ENCODE data around the gene SKAP2.

SKAP2 gene

GRCh38 chr7:26868841-26869495, 4.6 kb upstream of the SKAP2 start:
- no peak overlapping the region for H2AK5ac ChIP-seq (ENCODE audit: low read length)
- no CpG with 5 or more reads among the region's 7 CpGs for WGBS (ENCODE audit: extremely low coverage, insufficient coverage, low lambda C conversion rate)
- no peaks in the 10 kb centered on the region for H3K4me1 ChIP-seq (ENCODE audit: control insufficient read depth, low read depth, low read length)
- no peak overlapping the region for H2BK15ac ChIP-seq (replicated peaks; ENCODE audit: low read depth)
- H2BK5ac ChIP-seq (ENCODE audit: low read length): no peak overlapping the region
- H3K4me2 ChIP-seq (ENCODE audit: low read length): no peak overlapping the region
- H2BK120ac ChIP-seq (ENCODE audit: low read depth, low read length): no peak overlapping the region
- H3K9ac ChIP-seq (ENCODE audit: low read length): no peak overlapping the region
- H3K18ac ChIP-seq (ENCODE audit: low read length): no peak overlapping the region
- no peak overlapping the region for H3K23ac ChIP-seq (ENCODE audit: low read length)
- no peaks in the 10 kb centered on the region for H3K36me3 ChIP-seq (ENCODE audit: control insufficient read depth, insufficient read depth, low read length)
- H3K27me3 ChIP-seq (ENCODE audit: insufficient read depth, low read length, poor library complexity): no peaks in the 10 kb centered on the region
- no peaks in the 10 kb centered on the region for H3K79me2 ChIP-seq (ENCODE audit: control insufficient read depth, insufficient read depth, low read length)
- no peaks in the 10 kb centered on the region for H3K79me1 ChIP-seq (ENCODE audit: low read length)
- H3K4ac ChIP-seq (ENCODE audit: low read depth, low read length): no peak overlapping the region
- no peak for DNase-seq
- no peak overlapping the region for H4K5ac ChIP-seq (ENCODE audit: low read length)
- no peak overlapping the region for H4K8ac ChIP-seq (ENCODE audit: low read depth, low read length)
- H3K56ac ChIP-seq (ENCODE audit: low read length): no peak overlapping the region
- no peak overlapping the region for H3K27ac ChIP-seq (ENCODE audit: low read depth, low read length)
- H3K4me3 ChIP-seq (ENCODE audit: low read length): no peak overlapping the region

GRCh38 chr7:26865094-26865388, 651 bp upstream of the SKAP2 start:
- H3K27ac ChIP-seq (ENCODE audit: low read depth, low read length): no peak overlapping the region
- H3K4ac ChIP-seq (ENCODE audit: low read depth, low read length): no peak overlapping the region
- peak overlapping the region; percentile 83 for H3K4me3 ChIP-seq (ENCODE audit: low read length)
- H3K79me2 ChIP-seq (ENCODE audit: control insufficient read depth, insufficient read depth, low read length): no peaks in the 10 kb centered on the region
- peak overlapping the region; percentile 86 for H3K9ac ChIP-seq (ENCODE audit: low read length)
- no peaks in the 10 kb centered on the region for H3K79me1 ChIP-seq (ENCODE audit: low read length)
- peak overlapping the region; percentile 87 for H3K4me2 ChIP-seq (ENCODE audit: low read length)
- no peak for DNase-seq
- WGBS (ENCODE audit: extremely low coverage, insufficient coverage, low lambda C conversion rate): no CpG with 5 or more reads among the region's 11 CpGs
- H3K56ac ChIP-seq (ENCODE audit: low read length): peak overlapping the region; percentile 91
- no peak overlapping the region for H4K5ac ChIP-seq (ENCODE audit: low read length)
- H3K36me3 ChIP-seq (ENCODE audit: control insufficient read depth, insufficient read depth, low read length): no peaks in the 10 kb centered on the region
- no peaks in the 10 kb centered on the region for H3K4me1 ChIP-seq (ENCODE audit: control insufficient read depth, low read depth, low read length)
- no peak overlapping the region for H3K23ac ChIP-seq (ENCODE audit: low read length)
- no peak overlapping the region for H2BK120ac ChIP-seq (ENCODE audit: low read depth, low read length)
- H3K18ac ChIP-seq (ENCODE audit: low read length): no peak overlapping the region
- H2AK5ac ChIP-seq (ENCODE audit: low read length): no peak overlapping the region
- H2BK15ac ChIP-seq (replicated peaks; ENCODE audit: low read depth): no peak overlapping the region
- no peaks in the 10 kb centered on the region for H3K27me3 ChIP-seq (ENCODE audit: insufficient read depth, low read length, poor library complexity)
- H4K8ac ChIP-seq (ENCODE audit: low read depth, low read length): no peak overlapping the region
- H2BK5ac ChIP-seq (ENCODE audit: low read length): no peak overlapping the region

- H3K36me3 ChIP-seq (ENCODE audit: control insufficient read depth, insufficient read depth, low read length): no peaks in the 10 kb centered on the region
- no peaks in the 10 kb centered on the region for H3K27me3 ChIP-seq (ENCODE audit: insufficient read depth, low read length, poor library complexity)
- DNase-seq: no peak
Measured at GRCh38 chr7:26863518-26864308, 677 bp downstream of the SKAP2 start.

GRCh38 chr7:26862834-26863233, 1.6 kb downstream of the SKAP2 start:
- Histone ChIP-seq H4K8ac (ENCODE audit: low read depth, low read length) (no peak overlapping the region), H3K4me1 (ENCODE audit: control insufficient read depth, low read depth, low read length) (no peaks in the 10 kb centered on the region), H3K79me2 (ENCODE audit: control insufficient read depth, insufficient read depth, low read length) (no peaks in the 10 kb centered on the region), H3K4ac (ENCODE audit: low read depth, low read length) (no peak overlapping the region), H3K27ac (ENCODE audit: low read depth, low read length) (no peak overlapping the region), H2BK5ac (ENCODE audit: low read length) (no peak overlapping the region), H3K36me3 (ENCODE audit: control insufficient read depth, insufficient read depth, low read length) (no peaks in the 10 kb centered on the region), H3K4me3 (ENCODE audit: low read length) (no peak overlapping the region), H2BK15ac (replicated peaks; ENCODE audit: low read depth) (no peak overlapping the region), H2AK5ac (ENCODE audit: low read length) (no peak overlapping the region), H3K9ac (ENCODE audit: low read length) (no peak overlapping the region), H3K79me1 (ENCODE audit: low read length) (no peaks in the 10 kb centered on the region), H3K18ac (ENCODE audit: low read length) (no peak overlapping the region), H3K56ac (ENCODE audit: low read length) (no peak overlapping the region), H3K27me3 (ENCODE audit: insufficient read depth, low read length, poor library complexity) (peaks cover 5% of the 10 kb centered on the region), H4K5ac (ENCODE audit: low read length) (no peak overlapping the region), H3K4me2 (ENCODE audit: low read length) (no peak overlapping the region), H3K23ac (ENCODE audit: low read length) (no peak overlapping the region), H2BK120ac (ENCODE audit: low read depth, low read length) (no peak overlapping the region)
- WGBS (ENCODE audit: extremely low coverage, insufficient coverage, low lambda C conversion rate): no CpG with 5 or more reads among the region's 2 CpGs
- DNase-seq: no peak

More at GRCh38 chr7:26863518-26864308, 677 bp downstream of the SKAP2 start:
- no peak overlapping the region for H2BK120ac ChIP-seq (ENCODE audit: low read depth, low read length)
- H4K8ac ChIP-seq (ENCODE audit: low read depth, low read length): no peak overlapping the region
- peak overlapping the region; percentile 86 for H3K9ac ChIP-seq (ENCODE audit: low read length)
- H3K23ac ChIP-seq (ENCODE audit: low read length): no peak overlapping the region
- peak overlapping the region; percentile 80 for H3K4me2 ChIP-seq (ENCODE audit: low read length)
- H2BK15ac ChIP-seq (replicated peaks; ENCODE audit: low read depth): no peak overlapping the region
- no peak overlapping the region for H3K4ac ChIP-seq (ENCODE audit: low read depth, low read length)
- H2AK5ac ChIP-seq (ENCODE audit: low read length): no peak overlapping the region
- H3K18ac ChIP-seq (ENCODE audit: low read length): no peak overlapping the region
- H2BK5ac ChIP-seq (ENCODE audit: low read length): no peak overlapping the region
- WGBS (ENCODE audit: extremely low coverage, insufficient coverage, low lambda C conversion rate): no CpG with 5 or more reads among the region's 17 CpGs
- no peaks in the 10 kb centered on the region for H3K4me1 ChIP-seq (ENCODE audit: control insufficient read depth, low read depth, low read length)
- H3K79me2 ChIP-seq (ENCODE audit: control insufficient read depth, insufficient read depth, low read length): no peaks in the 10 kb centered on the region
- H3K4me3 ChIP-seq (ENCODE audit: low read length): peak overlapping the region; percentile 73
- H3K56ac ChIP-seq (ENCODE audit: low read length): peak overlapping the region; percentile 95
- no peak overlapping the region for H3K27ac ChIP-seq (ENCODE audit: low read depth, low read length)
- no peak overlapping the region for H4K5ac ChIP-seq (ENCODE audit: low read length)
- no peaks in the 10 kb centered on the region for H3K79me1 ChIP-seq (ENCODE audit: low read length)

- Histone ChIP-seq H3K27me3 (ENCODE audit: insufficient read depth, low read length, poor library complexity) (peaks cover 13% of the 10 kb centered on the region), H3K4ac (ENCODE audit: low read depth, low read length) (no peak overlapping the region), H3K4me3 (ENCODE audit: low read length) (no peak overlapping the region), H3K27ac (ENCODE audit: low read depth, low read length) (no peak overlapping the region), H3K79me2 (ENCODE audit: control insufficient read depth, insufficient read depth, low read length) (no peaks in the 10 kb centered on the region), H3K4me1 (ENCODE audit: control insufficient read depth, low read depth, low read length) (no peaks in the 10 kb centered on the region), H3K23ac (ENCODE audit: low read length) (no peak overlapping the region), H3K18ac (ENCODE audit: low read length) (no peak overlapping the region), H2AK5ac (ENCODE audit: low read length) (no peak overlapping the region), H3K4me2 (ENCODE audit: low read length) (no peak overlapping the region), H3K79me1 (ENCODE audit: low read length) (no peaks in the 10 kb centered on the region), H4K5ac (ENCODE audit: low read length) (no peak overlapping the region), H2BK15ac (replicated peaks; ENCODE audit: low read depth) (no peak overlapping the region), H3K36me3 (ENCODE audit: control insufficient read depth, insufficient read depth, low read length) (no peaks in the 10 kb centered on the region), H3K56ac (ENCODE audit: low read length) (no peak overlapping the region), H3K9ac (ENCODE audit: low read length) (no peak overlapping the region), H2BK120ac (ENCODE audit: low read depth, low read length) (no peak overlapping the region), H2BK5ac (ENCODE audit: low read length) (no peak overlapping the region), H4K8ac (ENCODE audit: low read depth, low read length) (no peak overlapping the region)
- WGBS (ENCODE audit: extremely low coverage, insufficient coverage, low lambda C conversion rate): no CpG with 5 or more reads among the region's 1 CpG
- DNase-seq: no peak
Measured at GRCh38 chr7:26861050-26861449, 3.3 kb downstream of the SKAP2 start.

Data from mesendoderm (in vitro differentiated cells).